HEK293 (cell line): ENCODE results near the gene CTTN.

ENCODE experiments used
- CTCF ChIP-seq: fragments of 450-650 bp; formaldehyde crosslinking; IDR thresholded peaks from 2 replicates; pipeline ENCODE4 v1.5.1; 2016; ENCODE audit warnings: missing biosample characterization, missing genetic modification characterization
- MYNN ChIP-seq: fragments of 450-650 bp; formaldehyde crosslinking; IDR thresholded peaks from 2 replicates; pipeline ENCODE4 v1.5.1; 2016; ENCODE audit warnings: missing biosample characterization, missing genetic modification characterization, borderline replicate concordance
- PBX3 ChIP-seq: sonication (generic); formaldehyde crosslinking; IDR thresholded peaks from 2 replicates; pipeline ENCODE4 v1.8.1; 2022; ENCODE audit warnings: mild to moderate bottlenecking, moderate library complexity, missing genetic modification reagents
- ZBTB6 ChIP-seq: fragments of 450-650 bp; formaldehyde crosslinking; IDR thresholded peaks from 2 replicates; pipeline ENCODE4 v1.5.1; 2017; ENCODE audit warnings: missing biosample characterization, missing genetic modification characterization
- ZNF707 ChIP-seq: fragments of 450-650 bp; formaldehyde crosslinking; IDR thresholded peaks from 2 replicates; pipeline ENCODE4 v1.5.1; 2016; ENCODE audit warnings: missing biosample characterization, missing genetic modification characterization

- TF ChIP-seq PBX3, result no peak
- no peak for TF ChIP-seq CTCF
- no peak for TF ChIP-seq MYNN (tag by site-specific recombination)
- no peak for TF ChIP-seq ZNF707 (tag by site-specific recombination)
- no peak for TF ChIP-seq ZBTB6
Measured at GRCh38 chr11:70400643-70401042, 2.3 kb downstream of the CTTN start.
